ENCODE results near the gene USP40.
A peak's percentile ranks its signal among the peaks of the same experiment; 100 is the strongest.
"Not testable (repeated sequence)": the region's sequence is repeated elsewhere in the genome, so short reads cannot be mapped to it uniquely, and the experiment has no call there.

USP40 gene

GRCh38 chr2:233600386-233600785 is 33.8 kb upstream of the USP40 start:
- DNase-seq (ENCODE audit: low read depth): peak; percentile 3
- no peak for TF ChIP-seq CTCF (conservative IDR thresholded peaks at IDR 0.05; ENCODE audit: control insufficient read depth, insufficient read depth, low read depth, low read length)
- no peak overlapping the region for H3K4me3 ChIP-seq (ENCODE audit: control insufficient read depth, low read depth, low read length)

GRCh38 chr2:233598952-233599351 is 32.4 kb upstream of the USP40 start:
- peak; percentile 3 for DNase-seq (ENCODE audit: low read depth)
- TF ChIP-seq CTCF (conservative IDR thresholded peaks at IDR 0.05; ENCODE audit: control insufficient read depth, insufficient read depth, low read depth, low read length): no peak
- no peak overlapping the region for H3K4me3 ChIP-seq (ENCODE audit: control insufficient read depth, low read depth, low read length)

GRCh38 chr2:233597522-233597921 is 30.9 kb upstream of the USP40 start:
- no peak for TF ChIP-seq CTCF (conservative IDR thresholded peaks at IDR 0.05; ENCODE audit: control insufficient read depth, insufficient read depth, low read depth, low read length)
- H3K4me3 ChIP-seq (ENCODE audit: control insufficient read depth, low read depth, low read length): no peak overlapping the region
- no peak for DNase-seq (ENCODE audit: low read depth)

GRCh38 chr2:233593201-233593600 is 26.6 kb upstream of the USP40 start:
- no peak overlapping the region for H3K4me3 ChIP-seq (ENCODE audit: control insufficient read depth, low read depth, low read length)
- no peak for DNase-seq (ENCODE audit: low read depth)
- no peak for TF ChIP-seq CTCF (conservative IDR thresholded peaks at IDR 0.05; ENCODE audit: control insufficient read depth, insufficient read depth, low read depth, low read length)

- DNase-seq (ENCODE audit: low read depth); H3K4me3 ChIP-seq (ENCODE audit: control insufficient read depth, low read depth, low read length): not testable (repeated sequence)
Measured at GRCh38 chr2:233592706-233593105, 26.1 kb upstream of the USP40 start.

- DNase-seq (ENCODE audit: low read depth): no peak
- H3K4me3 ChIP-seq (ENCODE audit: control insufficient read depth, low read depth, low read length): no peak overlapping the region
- no peak for TF ChIP-seq CTCF (conservative IDR thresholded peaks at IDR 0.05; ENCODE audit: control insufficient read depth, insufficient read depth, low read depth, low read length)
Measured at GRCh38 chr2:233588400-233588799, 21.8 kb upstream of the USP40 start.

GRCh38 chr2:233584210-233584609 is 17.6 kb upstream of the USP40 start:
- TF ChIP-seq CTCF (conservative IDR thresholded peaks at IDR 0.05; ENCODE audit: control insufficient read depth, insufficient read depth, low read depth, low read length): no peak
- no peak overlapping the region for H3K4me3 ChIP-seq (ENCODE audit: control insufficient read depth, low read depth, low read length)
- no peak for DNase-seq (ENCODE audit: low read depth)

- not testable (repeated sequence) for DNase-seq (ENCODE audit: low read depth); H3K4me3 ChIP-seq (ENCODE audit: control insufficient read depth, low read depth, low read length)
Measured at GRCh38 chr2:233583217-233583965, 16.8 kb upstream of the USP40 start.

GRCh38 chr2:233577341-233577740 is 10.8 kb upstream of the USP40 start:
- DNase-seq (ENCODE audit: low read depth): peak; percentile 11
- H3K4me3 ChIP-seq (ENCODE audit: control insufficient read depth, low read depth, low read length): not testable (repeated sequence)

All from fibroblast of mammary gland (primary cell).